HG02870 (cell line): Measurements from ENCODE around the gene SRSF10.
"Not testable (repeated sequence)": the region's sequence is repeated elsewhere in the genome, so short reads cannot be mapped to it uniquely, and the experiment has no call there.

ENCODE experiments used
- ATAC-seq: cut with Tn5 transposase; IDR thresholded peaks from one replicate; pipeline ENCODE4 v1.9.1; 2021; ENCODE audit warnings: mild to moderate bottlenecking, moderate library complexity; ENCODE audit not compliant: unreplicated experiment

Gene SRSF10

GRCh38 chr1:23979881-23980727 lies at the start of gene SRSF10:
Gene SRSF10, minus strand, starts transcription at chr1:23980327. Its CDS starts 72 bp downstream, at chr1:23980255.
- peak; percentile 82 for ATAC-seq

- ATAC-seq, result no peak
Measured at GRCh38 chr1:24027838-24028468, 47.8 kb upstream of the SRSF10 start.

- ATAC-seq, result no peak
Measured at GRCh38 chr1:24022581-24023361, 42.6 kb upstream of the SRSF10 start.

GRCh38 chr1:24021403-24022266 lies 41.5 kb upstream of the SRSF10 start:
- no peak for ATAC-seq

- no peak for ATAC-seq
Measured at GRCh38 chr1:24020470-24020869, 40.3 kb upstream of the SRSF10 start.

GRCh38 chr1:24020025-24020424 lies 39.9 kb upstream of the SRSF10 start:
- no peak for ATAC-seq

- ATAC-seq, result no peak
Measured at GRCh38 chr1:24018611-24019580, 38.8 kb upstream of the SRSF10 start.

- no peak for ATAC-seq
Measured at GRCh38 chr1:24015221-24016210, 35.4 kb upstream of the SRSF10 start.

GRCh38 chr1:24012878-24013277 lies 32.8 kb upstream of the SRSF10 start:
- not testable (repeated sequence) for ATAC-seq

- ATAC-seq, result no peak
Measured at GRCh38 chr1:24010650-24011049, 30.5 kb upstream of the SRSF10 start.

- ATAC-seq, result no peak
Measured at GRCh38 chr1:24009406-24009805, 29.3 kb upstream of the SRSF10 start.

- ATAC-seq, result not testable (repeated sequence)
Measured at GRCh38 chr1:24008574-24009184, 28.6 kb upstream of the SRSF10 start.

GRCh38 chr1:24007079-24007478 lies 27.0 kb upstream of the SRSF10 start:
- no peak for ATAC-seq

GRCh38 chr1:24005163-24005562 lies 25.0 kb upstream of the SRSF10 start:
- no peak for ATAC-seq

- no peak for ATAC-seq
Measured at GRCh38 chr1:24004132-24004531, 24.0 kb upstream of the SRSF10 start.

GRCh38 chr1:24003331-24003972 lies 23.3 kb upstream of the SRSF10 start:
- ATAC-seq, result no peak

- ATAC-seq, result no peak
Measured at GRCh38 chr1:24002695-24003094, 22.6 kb upstream of the SRSF10 start.
